Measurements from ENCODE around the gene TMTC3.

DNA sequence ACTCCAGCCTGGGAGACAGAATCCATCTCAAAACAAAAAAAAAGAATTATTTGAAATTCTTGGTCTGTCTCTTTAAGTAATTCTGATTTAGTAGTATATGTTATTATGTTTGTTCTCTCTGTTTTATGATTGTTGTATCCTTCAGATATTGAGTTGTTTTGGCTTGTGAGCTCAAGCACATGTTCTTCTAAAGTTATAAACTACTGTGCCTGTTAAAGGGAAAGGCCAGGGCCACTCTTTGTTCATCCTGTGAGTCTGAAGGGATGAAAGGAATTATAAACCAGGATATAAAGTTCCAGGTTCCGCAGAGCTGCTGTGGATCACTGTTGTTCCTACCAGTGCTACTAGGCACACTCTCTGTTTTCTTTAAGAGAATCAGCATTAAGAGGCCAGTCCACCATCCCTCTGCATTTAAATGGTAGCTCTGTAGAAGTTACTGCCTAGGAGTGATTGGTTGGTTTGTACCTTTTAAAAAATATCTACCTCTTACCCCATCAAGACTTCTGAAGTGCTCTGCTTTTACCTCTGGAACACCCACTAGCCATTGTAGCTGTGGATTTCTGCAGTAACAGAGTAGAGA lies 14.1 kb downstream of the TMTC3 start:
- TF ChIP-seq RAD21 (IDR thresholded peaks at IDR 0.05; ENCODE audit: low read length) = no peak
- TF ChIP-seq, protein P1, sequence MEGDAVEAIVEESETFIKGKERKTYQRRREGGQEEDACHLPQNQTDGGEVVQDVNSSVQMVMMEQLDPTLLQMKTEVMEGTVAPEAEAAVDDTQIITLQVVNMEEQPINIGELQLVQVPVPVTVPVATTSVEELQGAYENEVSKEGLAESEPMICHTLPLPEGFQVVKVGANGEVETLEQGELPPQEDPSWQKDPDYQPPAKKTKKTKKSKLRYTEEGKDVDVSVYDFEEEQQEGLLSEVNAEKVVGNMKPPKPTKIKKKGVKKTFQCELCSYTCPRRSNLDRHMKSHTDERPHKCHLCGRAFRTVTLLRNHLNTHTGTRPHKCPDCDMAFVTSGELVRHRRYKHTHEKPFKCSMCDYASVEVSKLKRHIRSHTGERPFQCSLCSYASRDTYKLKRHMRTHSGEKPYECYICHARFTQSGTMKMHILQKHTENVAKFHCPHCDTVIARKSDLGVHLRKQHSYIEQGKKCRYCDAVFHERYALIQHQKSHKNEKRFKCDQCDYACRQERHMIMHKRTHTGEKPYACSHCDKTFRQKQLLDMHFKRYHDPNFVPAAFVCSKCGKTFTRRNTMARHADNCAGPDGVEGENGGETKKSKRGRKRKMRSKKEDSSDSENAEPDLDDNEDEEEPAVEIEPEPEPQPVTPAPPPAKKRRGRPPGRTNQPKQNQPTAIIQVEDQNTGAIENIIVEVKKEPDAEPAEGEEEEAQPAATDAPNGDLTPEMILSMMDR (conservative IDR thresholded peaks at IDR 0.05; ENCODE audit: low read depth, low read length) = no peak
- TF ChIP-seq CEBPB (IDR thresholded peaks at IDR 0.05; ENCODE audit: low read depth, low read length) = no peak
- TF ChIP-seq POLR2A (IDR thresholded peaks at IDR 0.05; ENCODE audit: low read depth, low read length) = no peak
- no peak for TF ChIP-seq MXI1 (IDR thresholded peaks at IDR 0.05; ENCODE audit: borderline replicate concordance, low read depth, low read length)
- TF ChIP-seq SMC3 (IDR thresholded peaks at IDR 0.05; ENCODE audit: low read depth, low read length) = no peak

Data from IMR-90 (cell line).